ENCODE data around the gene GPR153. TPM values are rescaled to one million over a fixed set of nuclear protein-coding genes. Genes with fewer than 3 reads are reported as not detected.

The GPR153 gene
- total RNA-seq, 5 donors from 2014 or later (not counting 1 experiment from before 2014, with no cell fraction given): 0.35 to 2.7 (median 0.72) TPM

DNA sequence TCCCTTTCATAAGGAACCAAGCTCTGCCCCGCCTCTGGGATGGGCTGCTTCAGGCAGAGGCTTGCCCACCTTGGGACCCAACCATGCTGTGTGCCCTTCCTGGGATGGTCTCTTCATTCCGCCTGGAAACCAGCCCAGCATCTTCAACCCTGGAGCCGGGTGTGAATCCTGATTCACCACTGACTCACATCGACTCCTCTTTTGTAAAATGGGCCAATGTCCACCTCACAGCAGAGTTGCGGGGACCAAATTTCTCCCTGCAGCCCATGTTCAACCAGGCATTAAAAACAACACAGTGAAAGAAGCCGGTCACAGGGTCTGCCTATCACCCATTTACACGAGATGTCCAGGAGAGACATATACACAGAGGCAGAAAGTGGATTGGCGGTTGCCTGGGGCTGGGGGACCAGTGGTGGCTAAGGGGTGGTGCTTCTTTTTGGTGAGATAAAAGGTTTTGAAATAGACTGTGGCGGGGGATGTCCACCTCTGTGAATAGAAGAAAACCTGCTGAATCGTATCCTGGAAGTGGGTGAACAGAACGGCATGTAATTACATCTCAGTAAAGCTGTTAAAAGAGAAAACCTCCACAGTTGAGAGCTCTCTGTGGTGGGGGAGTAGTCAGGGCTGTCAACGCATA, 6.9 kb upstream of the GPR153 start:
- Histone ChIP-seq H3K4me1 (ENCODE audit: control insufficient read depth in 1 of 2, extremely low read depth in 1 of 2, insufficient read depth in 2 of 2, low read length in 2 of 2) (no peaks in the 10 kb centered on the region), H3K4me3 (ENCODE audit: control insufficient read depth in 1 of 2, extremely low read depth in 1 of 2, low read length in 1 of 2) (no peak overlapping the region), H3K36me3 (ENCODE audit: control insufficient read depth in 2 of 2, extremely low read depth in 1 of 2, insufficient read depth in 1 of 2, low read length in 1 of 2) (no peaks in the 10 kb centered on the region), H3K27me3 (replicated peaks in 1 of 2; ENCODE audit: control insufficient read depth in 2 of 2, extremely low read depth in 1 of 2, insufficient read depth in 2 of 2, low read length in 1 of 2) (peaks cover 0 to 12% of the 10 kb centered on the region in 2 experiments), H3K9me3 (no peaks in the 10 kb centered on the region), H3K27ac (ENCODE audit: low read length) (no peak overlapping the region)
- DNase-seq (no peak), ATAC-seq (replicated peaks in 1 of 4) (no peak)
- ChIA-PET POLR2A (no interaction called here), CTCF (no interaction called here)
- Mint-ChIP-seq H3K27ac (no peak overlapping the region), H3K9me3 (no peaks in the 10 kb centered on the region), H3K4me1 (no peaks in the 10 kb centered on the region), H3K4me3 (no peak overlapping the region), H3K27me3 (peaks cover 0 to 2% of the 10 kb centered on the region in 2 donors), H3K36me3 (no peaks in the 10 kb centered on the region)
- 97% methylated on average over 4 of the region's 12 CpGs for WGBS (ENCODE audit: insufficient coverage)

DNA sequence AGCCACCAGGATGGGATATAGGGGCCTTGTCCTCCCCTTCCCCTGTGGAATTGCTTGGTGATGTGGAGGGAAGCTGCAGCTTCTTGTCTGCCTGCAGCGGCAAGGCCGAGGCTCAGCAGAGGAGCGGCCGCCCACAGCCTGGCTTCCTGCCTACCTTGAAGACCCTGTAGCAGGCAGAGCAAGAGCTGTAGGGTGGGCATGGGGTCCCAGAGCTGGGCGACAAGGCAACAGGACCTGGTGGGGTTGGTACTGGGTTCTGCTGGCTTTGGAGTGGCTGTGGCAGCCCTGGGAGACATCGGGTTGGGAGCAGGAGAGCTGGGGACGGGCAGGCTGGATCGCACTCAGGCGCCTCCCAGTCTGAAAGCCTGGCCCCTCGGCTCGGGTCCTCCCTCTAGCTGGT, 5.7 kb upstream of the GPR153 start:
- H3K4me1 ChIP-seq (ENCODE audit: control insufficient read depth in 1 of 2, extremely low read depth in 1 of 2, insufficient read depth in 2 of 2, low read length in 2 of 2): peaks cover 0 to 1% of the 10 kb centered on the region in 2 experiments
- CTCF ChIA-PET: no interaction called here

DNA sequence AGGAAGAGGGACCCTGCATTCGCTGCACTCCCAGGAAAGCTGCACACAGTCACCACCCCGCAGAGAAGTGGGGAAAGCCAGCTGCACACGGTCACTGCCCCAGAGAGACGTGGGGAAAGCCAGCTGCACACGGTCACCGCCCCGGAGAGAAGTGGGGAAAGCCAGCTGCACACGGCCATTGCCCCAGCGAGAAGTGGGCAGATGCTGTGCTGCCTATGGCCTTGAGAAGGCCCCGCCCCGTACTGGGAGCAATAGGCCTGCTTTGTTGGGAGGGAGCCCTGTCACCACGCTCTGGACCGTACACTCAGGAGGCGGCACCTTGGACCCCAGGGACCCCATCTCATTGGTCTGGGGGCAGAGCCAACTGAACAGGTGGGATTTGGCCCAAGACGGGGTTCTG, 4.3 kb upstream of the GPR153 start:
- H3K4me3 Mint-ChIP-seq: no peak overlapping the region
- H3K9me3 ChIP-seq: no peaks in the 10 kb centered on the region
- no peak overlapping the region for H3K4me3 ChIP-seq (ENCODE audit: control insufficient read depth in 1 of 2, extremely low read depth in 1 of 2, low read length in 1 of 2)
- POLR2A ChIA-PET: no interaction called here
- peaks cover 0 to 9% of the 10 kb centered on the region in 2 experiments for H3K4me1 ChIP-seq (ENCODE audit: control insufficient read depth in 1 of 2, extremely low read depth in 1 of 2, insufficient read depth in 2 of 2, low read length in 2 of 2)
- no peak for DNase-seq
- H3K4me1 Mint-ChIP-seq: peaks cover 2 to 6% (median 2%) of the 10 kb centered on the region in 3 donors
- no peaks in the 10 kb centered on the region for H3K9me3 Mint-ChIP-seq
- H3K36me3 Mint-ChIP-seq: no peaks in the 10 kb centered on the region
- ATAC-seq (replicated peaks in 1 of 4): no peak
- 91% methylated on average over 15 of the region's 15 CpGs for WGBS (ENCODE audit: insufficient coverage)
- no peaks in the 10 kb centered on the region for H3K36me3 ChIP-seq (ENCODE audit: control insufficient read depth in 2 of 2, extremely low read depth in 1 of 2, insufficient read depth in 1 of 2, low read length in 1 of 2)
- no peak overlapping the region for H3K27ac Mint-ChIP-seq
- peaks cover 4 to 6% of the 10 kb centered on the region in 2 donors for H3K27me3 Mint-ChIP-seq
- CTCF ChIA-PET: no interaction called here
- H3K27ac ChIP-seq (ENCODE audit: low read length): no peak overlapping the region
- peaks cover 0 to 27% of the 10 kb centered on the region in 2 experiments for H3K27me3 ChIP-seq (replicated peaks in 1 of 2; ENCODE audit: control insufficient read depth in 2 of 2, extremely low read depth in 1 of 2, insufficient read depth in 2 of 2, low read length in 1 of 2)

More for the DNA sequence above, 5.7 kb upstream of the GPR153 start:
- POLR2A ChIA-PET: no interaction called here
- peaks cover 4 to 6% of the 10 kb centered on the region in 2 donors for H3K27me3 Mint-ChIP-seq
- H3K27ac Mint-ChIP-seq: no peak overlapping the region
- H3K4me3 Mint-ChIP-seq: no peak overlapping the region
- Histone ChIP-seq H3K36me3 (ENCODE audit: control insufficient read depth in 2 of 2, extremely low read depth in 1 of 2, insufficient read depth in 1 of 2, low read length in 1 of 2) (no peaks in the 10 kb centered on the region), H3K9me3 (no peaks in the 10 kb centered on the region), H3K27me3 (replicated peaks in 1 of 2; ENCODE audit: control insufficient read depth in 2 of 2, extremely low read depth in 1 of 2, insufficient read depth in 2 of 2, low read length in 1 of 2) (peaks cover 0 to 22% of the 10 kb centered on the region in 2 experiments), H3K4me3 (ENCODE audit: control insufficient read depth in 1 of 2, extremely low read depth in 1 of 2, low read length in 1 of 2) (no peak overlapping the region), H3K27ac (ENCODE audit: low read length) (no peak overlapping the region)
- H3K9me3 Mint-ChIP-seq: no peaks in the 10 kb centered on the region
- H3K36me3 Mint-ChIP-seq: no peaks in the 10 kb centered on the region
- 94% methylated on average over 6 of the region's 11 CpGs for WGBS (ENCODE audit: insufficient coverage)
- ATAC-seq (replicated peaks in 1 of 4) (no peak), DNase-seq (no peak)
- peaks cover 0 to 4% (median 2%) of the 10 kb centered on the region in 3 donors for H3K4me1 Mint-ChIP-seq

DNA sequence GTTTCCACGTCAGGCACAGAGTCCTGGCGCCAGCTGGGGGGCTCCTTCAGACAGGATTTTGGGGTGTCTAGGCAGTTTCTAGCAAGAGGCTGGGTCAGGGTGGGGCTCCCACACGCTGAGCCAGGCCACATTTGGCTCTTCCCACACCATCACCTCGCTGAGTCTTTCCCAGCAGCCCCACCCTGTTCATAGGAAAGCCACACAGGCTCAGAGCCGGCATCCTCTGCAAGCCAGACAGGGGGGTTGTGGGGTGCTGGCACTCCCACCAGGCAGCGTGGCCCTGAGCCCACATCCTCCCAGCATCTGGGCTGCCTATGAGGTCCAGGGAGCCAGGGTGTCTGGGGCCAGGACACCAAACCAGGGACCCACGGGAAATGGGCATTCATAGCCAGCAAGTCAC, 2.8 kb upstream of the GPR153 start:
- Mint-ChIP-seq H3K27me3 (peaks cover 4 to 15% of the 10 kb centered on the region in 2 donors), H3K4me3 (no peak overlapping the region), H3K9me3 (no peaks in the 10 kb centered on the region), H3K27ac (no peak overlapping the region), H3K4me1 (peaks cover 2 to 11% (median 6%) of the 10 kb centered on the region in 3 donors), H3K36me3 (no peaks in the 10 kb centered on the region)
- no peak overlapping the region for H3K4me3 ChIP-seq (ENCODE audit: control insufficient read depth in 1 of 2, extremely low read depth in 1 of 2, low read length in 1 of 2)
- peaks cover 0 to 18% of the 10 kb centered on the region in 2 experiments for H3K4me1 ChIP-seq (ENCODE audit: control insufficient read depth in 1 of 2, extremely low read depth in 1 of 2, insufficient read depth in 2 of 2, low read length in 2 of 2)
- H3K9me3 ChIP-seq: no peaks in the 10 kb centered on the region
- no peak for ATAC-seq (replicated peaks in 1 of 4)
- 80% methylated on average over 5 of the region's 7 CpGs for WGBS (ENCODE audit: insufficient coverage)
- CTCF ChIA-PET: no interaction called here
- H3K36me3 ChIP-seq (ENCODE audit: control insufficient read depth in 2 of 2, extremely low read depth in 1 of 2, insufficient read depth in 1 of 2, low read length in 1 of 2): no peaks in the 10 kb centered on the region
- POLR2A ChIA-PET: no interaction called here
- H3K27me3 ChIP-seq (replicated peaks in 1 of 2; ENCODE audit: control insufficient read depth in 2 of 2, extremely low read depth in 1 of 2, insufficient read depth in 2 of 2, low read length in 1 of 2): peaks cover 2 to 40% of the 10 kb centered on the region in 2 experiments
- no peak overlapping the region for H3K27ac ChIP-seq (ENCODE audit: low read length)
- no peak for DNase-seq

DNA sequence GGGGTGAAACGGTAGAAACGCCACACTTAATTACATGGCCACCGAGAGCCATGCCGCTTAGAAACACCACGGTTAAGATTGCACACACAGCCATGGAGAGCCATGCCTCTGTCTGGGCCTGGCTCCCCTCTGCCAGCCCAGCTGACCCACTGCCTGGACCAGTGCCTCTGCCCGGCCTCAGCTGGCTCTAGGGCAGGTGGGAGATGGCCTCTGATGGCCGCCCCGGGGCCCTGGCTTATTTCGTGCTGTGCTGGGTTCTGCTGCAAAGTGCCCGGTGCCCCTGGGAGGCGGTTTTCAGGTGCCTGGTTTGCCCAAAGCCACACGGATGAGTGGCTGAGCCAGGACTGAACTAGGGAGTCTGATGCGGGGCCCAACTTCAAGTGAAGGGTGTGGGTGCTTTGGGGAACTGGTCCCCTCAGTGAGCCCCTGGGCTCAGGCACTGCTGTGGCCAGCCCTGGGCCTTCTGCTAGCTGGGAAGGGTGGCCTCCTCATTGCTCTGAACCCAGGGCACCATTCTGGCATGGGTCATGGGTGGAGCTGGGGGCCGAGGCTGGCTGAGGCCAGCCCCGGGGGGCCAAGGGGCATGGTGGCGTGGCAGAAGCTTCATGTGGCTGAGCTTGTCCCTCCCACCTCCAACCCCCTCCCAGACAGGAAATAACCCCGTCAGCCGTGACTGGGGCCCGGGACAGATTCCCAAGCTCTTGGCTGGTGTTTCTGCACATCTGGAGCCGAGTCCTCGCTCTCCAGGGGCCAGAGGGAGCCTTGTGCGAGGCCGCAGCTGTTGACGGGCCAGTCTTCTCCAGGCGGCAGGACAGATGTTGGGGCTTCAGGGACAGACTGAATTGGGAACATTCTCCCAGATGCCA, 1.9 kb upstream of the GPR153 start:
- H3K4me3 Mint-ChIP-seq: peak overlapping the region in 1 of 3 donors; percentile 72
- DNase-seq: no peak
- CTCF ChIA-PET: interaction anchor here in 1 of 2 donors (0.6 kb wide), 1 partner anchor 166 kb away, joined by 3 read pairs; no protein-coding TSS in a partner anchor
- peaks cover 4 to 17% of the 10 kb centered on the region in 2 donors for H3K27me3 Mint-ChIP-seq
- peaks cover 2 to 46% of the 10 kb centered on the region in 2 experiments for H3K27me3 ChIP-seq (replicated peaks in 1 of 2; ENCODE audit: control insufficient read depth in 2 of 2, extremely low read depth in 1 of 2, insufficient read depth in 2 of 2, low read length in 1 of 2)
- no peaks in the 10 kb centered on the region for H3K36me3 ChIP-seq (ENCODE audit: control insufficient read depth in 2 of 2, extremely low read depth in 1 of 2, insufficient read depth in 1 of 2, low read length in 1 of 2)
- no peak overlapping the region for H3K27ac Mint-ChIP-seq
- no peak overlapping the region for H3K27ac ChIP-seq (ENCODE audit: low read length)
- POLR2A ChIA-PET: no interaction called here
- no peak overlapping the region for H3K4me3 ChIP-seq (ENCODE audit: control insufficient read depth in 1 of 2, extremely low read depth in 1 of 2, low read length in 1 of 2)
- peaks cover 2 to 11% (median 6%) of the 10 kb centered on the region in 3 donors for H3K4me1 Mint-ChIP-seq
- 89% methylated on average over 25 of the region's 25 CpGs for WGBS (ENCODE audit: insufficient coverage)
- ATAC-seq (replicated peaks in 1 of 4): no peak
- H3K36me3 Mint-ChIP-seq: no peaks in the 10 kb centered on the region
- no peaks in the 10 kb centered on the region for H3K9me3 Mint-ChIP-seq
- H3K4me1 ChIP-seq (ENCODE audit: control insufficient read depth in 1 of 2, extremely low read depth in 1 of 2, insufficient read depth in 2 of 2, low read length in 2 of 2): peaks cover 0 to 18% of the 10 kb centered on the region in 2 experiments
- no peaks in the 10 kb centered on the region for H3K9me3 ChIP-seq

DNA sequence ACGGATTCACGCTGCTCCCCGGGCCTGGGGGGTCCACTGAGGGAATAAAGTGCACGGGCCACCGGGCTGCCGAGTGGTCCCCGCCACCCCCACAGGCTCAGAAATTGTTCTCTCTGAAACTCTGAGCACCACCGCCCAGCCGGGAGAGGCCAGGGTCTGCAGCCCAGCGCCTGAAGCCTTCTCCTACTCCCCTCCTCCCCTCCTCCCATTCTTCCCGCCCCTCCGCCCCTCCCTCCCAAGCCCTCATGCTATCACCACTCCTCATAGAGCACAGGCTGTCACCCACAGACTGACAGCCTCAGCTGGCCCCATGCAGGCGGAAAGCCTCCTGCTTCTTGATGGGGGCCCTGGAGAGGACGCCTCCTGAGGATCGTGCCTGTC, 707 bp upstream of the GPR153 start:
- peaks cover 4 to 17% of the 10 kb centered on the region in 2 donors for H3K27me3 Mint-ChIP-seq
- DNase-seq (no peak), ATAC-seq (replicated peaks in 1 of 4) (no peak)
- Histone ChIP-seq H3K9me3 (no peaks in the 10 kb centered on the region), H3K36me3 (ENCODE audit: control insufficient read depth in 2 of 2, extremely low read depth in 1 of 2, insufficient read depth in 1 of 2, low read length in 1 of 2) (no peaks in the 10 kb centered on the region), H3K4me3 (ENCODE audit: control insufficient read depth in 1 of 2, extremely low read depth in 1 of 2, low read length in 1 of 2) (no peak overlapping the region), H3K4me1 (ENCODE audit: control insufficient read depth in 1 of 2, extremely low read depth in 1 of 2, insufficient read depth in 2 of 2, low read length in 2 of 2) (peaks cover 0 to 18% of the 10 kb centered on the region in 2 experiments), H3K27ac (ENCODE audit: low read length) (no peak overlapping the region), H3K27me3 (replicated peaks in 1 of 2; ENCODE audit: control insufficient read depth in 2 of 2, extremely low read depth in 1 of 2, insufficient read depth in 2 of 2, low read length in 1 of 2) (peaks cover 2 to 49% of the 10 kb centered on the region in 2 experiments)
- WGBS (ENCODE audit: insufficient coverage): 19% methylated on average over 14 of the region's 15 CpGs
- ChIA-PET CTCF (no interaction called here), POLR2A (no interaction called here)
- H3K4me3 Mint-ChIP-seq: peak overlapping the region; percentile 65 to 72 (median 71)
- no peaks in the 10 kb centered on the region for H3K36me3 Mint-ChIP-seq
- H3K27ac Mint-ChIP-seq: no peak overlapping the region
- H3K4me1 Mint-ChIP-seq: peaks cover 2 to 11% (median 6%) of the 10 kb centered on the region in 3 donors
- no peaks in the 10 kb centered on the region for H3K9me3 Mint-ChIP-seq

Measured in T-cell (primary cell).